DMS153 treated with DMSO at 0.1 percent for 48 hours (cell line): ENCODE data around the gene EXOC6B.
"Not testable (repeated sequence)": the region's sequence is repeated elsewhere in the genome, so short reads cannot be mapped to it uniquely, and the experiment has no call there.

Source experiments
- DNase-seq: peaks from one replicate; lab custom pipeline; 2025; ENCODE audit not compliant: unreplicated experiment; lab: John Stamatoyannopoulos, UW

Gene EXOC6B

DNA sequence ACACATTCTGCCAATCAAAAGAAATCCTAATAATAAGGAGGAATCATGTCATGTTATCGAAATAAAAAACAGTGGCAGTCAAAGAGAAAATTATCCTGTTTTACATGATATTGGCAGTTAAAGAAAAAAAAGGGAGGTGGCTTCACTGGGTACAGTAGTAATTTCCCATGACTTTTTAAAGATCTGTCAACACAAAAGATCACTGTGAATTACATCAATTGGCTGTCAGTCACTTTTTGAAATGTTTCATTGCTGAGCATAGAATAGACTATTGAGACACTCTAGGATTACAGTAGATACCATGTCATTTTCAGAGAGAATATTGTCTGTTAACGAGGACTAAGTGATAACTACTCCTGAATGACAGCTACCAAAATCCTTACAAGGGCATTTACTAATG lies 342.5 kb downstream of the EXOC6B start:
- DNase-seq = no peak

DNA sequence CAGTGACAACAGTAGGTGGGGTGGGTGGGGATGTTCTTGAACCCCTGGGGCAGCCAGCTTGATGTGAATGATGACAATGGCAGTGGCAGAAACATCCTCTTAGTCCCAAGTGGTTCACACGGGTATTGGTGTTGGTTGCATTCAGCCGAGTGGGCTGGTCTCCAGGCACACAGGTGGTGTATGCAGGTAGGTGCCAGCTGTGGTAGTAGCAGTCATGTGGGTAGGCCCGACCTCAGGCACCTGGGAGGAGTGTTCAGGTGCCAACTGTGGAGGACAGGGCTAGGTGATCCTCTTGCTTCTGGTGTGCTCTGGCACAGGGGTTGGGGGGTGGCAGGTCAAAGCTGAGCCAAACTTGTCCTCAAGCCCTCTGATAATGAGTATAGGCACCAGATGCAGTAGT lies 350.6 kb downstream of the EXOC6B start:
- DNase-seq = no peak

DNA sequence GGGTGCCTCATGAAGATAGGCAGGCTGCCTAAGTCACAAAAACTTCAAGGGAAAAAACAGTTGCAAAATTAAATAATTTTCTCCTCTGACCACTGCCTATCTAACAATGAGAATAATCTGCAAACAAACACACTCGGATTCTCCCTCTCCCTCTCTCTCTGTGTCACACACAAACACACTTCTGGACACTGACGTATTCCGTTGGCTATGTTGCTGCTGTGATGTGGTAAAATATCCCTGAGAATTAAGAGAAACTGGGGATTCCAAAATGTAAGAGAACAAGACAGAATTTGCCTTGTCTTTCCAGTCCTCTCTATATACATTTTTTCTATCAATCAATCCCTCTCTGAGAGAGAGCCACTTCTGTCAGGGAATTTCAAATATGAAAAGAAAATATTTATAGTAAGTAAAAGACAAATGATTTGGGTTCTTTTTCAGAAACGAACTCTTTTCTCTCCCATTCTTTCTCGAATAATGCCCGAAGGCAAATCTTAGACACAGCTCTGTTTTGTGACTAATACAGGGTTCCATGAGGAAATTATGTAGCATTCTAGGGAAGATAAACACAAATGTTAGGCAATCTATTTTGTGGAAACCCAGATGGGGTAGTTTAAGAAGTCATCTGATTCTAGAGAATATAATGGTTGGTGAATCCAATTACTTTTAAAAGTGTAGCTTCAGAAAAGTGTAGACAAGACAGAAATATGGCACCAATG lies 367.9 kb downstream of the EXOC6B start:
- no peak for DNase-seq

DNA sequence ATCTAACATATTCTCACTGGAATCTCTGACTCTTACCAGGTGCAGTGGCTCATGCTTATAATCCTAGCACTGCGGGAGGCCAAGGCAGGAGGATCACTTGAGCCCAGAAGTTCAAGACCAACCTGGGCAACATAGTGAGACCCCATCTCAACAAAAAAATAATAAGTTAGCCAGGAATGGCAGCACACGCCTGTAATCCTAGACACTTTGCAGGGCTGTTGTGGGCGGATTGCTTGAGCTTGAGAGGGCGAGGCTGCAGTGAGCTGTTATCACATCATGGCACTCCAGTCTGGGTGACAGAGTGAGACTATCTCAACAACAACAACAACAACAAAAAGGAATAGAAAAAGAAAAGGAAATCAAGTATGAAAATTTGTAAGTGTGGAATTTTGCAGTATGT lies 371.6 kb downstream of the EXOC6B start:
- no peak for DNase-seq

DNA sequence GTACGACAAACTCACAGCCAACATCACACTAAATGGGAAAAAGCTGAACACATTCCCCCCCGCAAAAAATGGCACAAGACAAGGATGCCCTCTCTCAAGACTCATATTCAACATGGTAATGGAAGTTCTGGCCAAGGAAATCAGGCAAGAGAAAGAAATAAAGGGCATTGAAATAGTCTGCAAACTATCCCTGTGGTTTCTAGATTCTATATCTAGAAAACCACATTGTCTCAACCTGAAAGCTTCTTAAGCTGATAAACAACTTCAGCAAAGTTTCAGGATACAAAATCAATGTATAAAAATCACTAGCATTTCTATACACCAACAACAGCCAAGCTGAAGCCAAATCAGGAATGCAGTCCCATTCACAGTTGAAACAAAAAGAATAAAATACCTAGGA lies 383.6 kb downstream of the EXOC6B start:
- DNase-seq = no peak

DNA sequence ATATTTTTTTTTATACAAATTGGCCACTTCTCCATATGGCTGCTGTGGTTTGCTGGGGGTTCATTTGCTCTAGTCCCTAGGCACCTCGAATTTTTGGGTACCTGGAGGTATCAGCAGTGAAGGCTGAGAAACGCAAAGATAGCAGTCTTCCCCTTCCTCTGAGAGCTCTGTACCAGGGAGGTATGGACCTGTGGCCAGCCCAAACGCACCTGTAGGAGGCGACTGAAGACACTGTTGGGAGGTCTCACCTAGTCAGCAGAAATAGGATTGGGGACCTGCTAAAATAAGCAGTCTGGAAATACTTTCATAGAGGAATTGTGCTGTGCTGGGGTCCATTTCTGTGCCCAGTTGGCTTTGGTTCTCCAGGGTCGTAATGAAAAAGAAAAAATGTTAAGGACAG lies 385.9 kb downstream of the EXOC6B start:
- DNase-seq = no peak

DNA sequence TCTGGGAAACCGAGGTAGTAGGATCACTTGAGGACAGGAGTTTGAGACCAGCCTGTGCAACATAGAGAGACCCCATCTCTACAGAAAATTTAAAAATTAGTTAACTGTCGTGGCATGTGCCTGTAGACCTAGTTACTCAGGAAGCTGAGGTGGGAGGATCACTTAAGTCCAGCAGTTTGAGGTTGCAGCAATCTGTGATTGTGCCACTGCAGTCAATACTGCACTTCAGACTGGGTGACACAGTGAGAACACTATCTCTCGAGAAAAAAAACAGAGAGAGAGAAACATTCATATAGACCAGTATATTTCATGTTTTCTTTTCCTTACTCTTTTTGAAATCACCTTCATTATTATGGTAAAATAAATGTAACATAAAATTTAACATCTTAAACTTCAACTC lies 387.5 kb downstream of the EXOC6B start:
- DNase-seq = no peak

DNA sequence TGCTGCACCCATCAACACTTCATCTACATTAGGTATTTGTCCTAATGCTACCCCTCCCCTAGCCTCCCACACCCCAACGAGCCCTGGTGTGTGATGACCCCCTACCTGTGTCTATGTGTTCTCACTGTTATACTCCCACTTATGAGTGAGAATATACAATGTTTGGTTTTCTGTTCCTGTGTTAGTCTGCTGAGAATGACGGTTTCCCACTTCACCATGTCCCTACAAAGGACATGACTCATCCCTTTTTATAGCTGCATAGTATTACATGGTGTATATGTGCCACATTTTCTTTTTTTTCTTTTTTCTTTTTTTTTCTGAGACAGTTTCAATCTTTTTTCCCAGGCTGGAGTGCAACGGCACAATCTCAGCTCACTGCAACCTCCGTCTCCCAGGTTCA lies 394.1 kb downstream of the EXOC6B start:
- no peak for DNase-seq

DNA sequence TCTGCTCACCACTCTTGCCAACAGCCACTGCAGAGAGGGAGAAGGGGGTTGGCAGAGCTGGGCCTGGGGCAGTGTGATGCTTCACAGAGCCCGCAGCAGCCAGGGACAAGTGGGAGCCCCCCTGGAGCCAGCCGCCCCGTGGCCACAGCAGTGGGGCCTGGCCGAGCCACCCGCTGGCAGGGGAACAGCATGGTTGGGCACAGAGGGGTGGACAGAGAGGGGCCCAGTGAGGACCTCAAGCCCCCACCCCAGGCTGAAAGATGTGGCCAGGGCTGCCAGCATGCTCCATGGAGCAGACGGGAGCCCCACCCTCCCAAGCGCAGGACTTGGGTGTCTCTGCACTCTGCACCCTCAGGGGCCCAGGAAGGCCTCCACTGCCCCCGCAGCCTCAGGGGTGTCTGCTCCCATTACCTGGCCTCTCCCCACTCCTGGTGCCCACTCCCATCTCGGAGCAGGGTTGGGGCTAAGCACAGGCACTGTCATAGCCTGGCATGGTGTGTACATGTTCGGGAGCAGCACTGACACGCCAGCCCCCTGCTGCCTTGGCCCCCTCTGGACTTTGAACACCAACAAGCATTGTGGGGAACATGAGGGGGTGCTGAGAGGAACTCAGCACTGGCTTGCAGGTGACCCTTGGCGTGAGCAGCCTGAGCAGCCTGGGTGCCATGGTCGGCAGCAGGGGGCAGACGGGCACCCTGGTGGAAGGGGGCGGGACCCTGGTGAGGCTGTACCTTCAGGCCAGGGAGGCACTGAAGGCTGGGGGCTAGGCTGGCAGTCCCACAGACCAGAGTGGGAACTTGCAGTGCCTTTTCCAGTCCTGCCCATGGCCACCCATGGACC lies 398.6 kb downstream of the EXOC6B start:
- DNase-seq = no peak

DNA sequence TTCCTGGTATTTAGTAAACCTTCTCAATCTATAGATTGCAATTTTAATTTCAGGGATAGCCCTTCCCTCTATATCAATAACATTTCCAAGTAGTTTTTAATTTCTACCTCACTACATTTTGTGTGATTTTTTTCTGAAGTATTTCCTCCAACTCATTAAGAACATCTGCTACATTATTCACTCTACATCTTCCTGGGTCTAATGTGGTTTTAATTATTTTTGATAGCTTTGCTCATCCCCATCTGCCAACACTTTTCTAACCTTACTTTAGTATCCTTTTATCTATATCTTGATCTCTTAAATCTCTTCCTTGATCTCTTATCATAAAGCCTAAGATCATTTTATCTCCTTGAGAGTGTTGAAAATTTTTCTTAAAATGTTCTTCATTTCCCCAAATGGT lies 399.8 kb downstream of the EXOC6B start:
- no peak for DNase-seq

DNA sequence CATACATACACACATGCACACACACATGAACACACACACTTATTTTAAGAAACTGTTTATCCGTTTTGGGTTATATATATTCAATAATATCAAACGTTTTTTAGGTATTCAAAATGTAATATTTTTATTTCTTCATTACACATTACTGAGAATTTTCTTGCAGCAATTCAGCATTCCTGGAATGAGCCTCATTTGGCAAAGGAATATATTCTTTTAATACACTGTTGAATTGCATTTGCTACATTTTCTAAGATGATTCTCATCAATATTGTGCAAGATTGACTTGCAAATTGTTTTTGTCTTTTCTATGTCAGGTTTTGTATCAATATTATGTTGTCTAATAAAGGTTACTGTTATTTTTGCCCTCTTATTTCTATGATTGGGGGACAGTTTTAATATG lies 402.1 kb downstream of the EXOC6B start:
- DNase-seq = no peak

DNA sequence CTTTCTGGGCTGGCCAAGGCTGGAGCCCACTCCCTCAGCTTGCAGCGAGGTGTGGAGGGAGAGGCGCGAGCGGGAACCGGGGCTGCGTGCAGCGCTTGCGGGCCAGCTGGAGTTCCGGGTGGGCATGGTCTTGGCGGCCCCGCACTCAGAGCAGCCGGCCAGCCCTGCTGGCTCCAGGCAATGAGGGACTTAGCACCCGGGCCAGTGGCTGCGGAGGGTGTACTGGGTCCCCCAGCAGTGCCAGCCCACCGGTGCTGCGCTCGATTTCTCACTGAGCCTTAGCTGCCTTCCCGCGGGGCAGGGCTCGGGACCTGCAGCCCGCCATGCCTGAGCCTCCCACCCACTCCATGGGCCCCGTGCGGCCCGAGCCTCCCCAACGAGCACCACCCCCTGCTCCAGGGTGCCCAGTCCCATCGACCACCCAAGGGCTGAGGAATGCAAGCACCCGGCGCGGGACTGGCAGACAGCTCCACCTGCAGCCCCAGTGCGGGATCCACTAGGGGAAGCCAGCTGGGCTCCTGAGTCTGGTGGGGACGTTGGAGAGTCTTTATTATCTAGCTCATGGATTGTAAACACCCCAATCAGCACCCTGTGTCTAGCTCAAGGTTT lies 404.0 kb downstream of the EXOC6B start:
- not testable (repeated sequence) for DNase-seq

DNA sequence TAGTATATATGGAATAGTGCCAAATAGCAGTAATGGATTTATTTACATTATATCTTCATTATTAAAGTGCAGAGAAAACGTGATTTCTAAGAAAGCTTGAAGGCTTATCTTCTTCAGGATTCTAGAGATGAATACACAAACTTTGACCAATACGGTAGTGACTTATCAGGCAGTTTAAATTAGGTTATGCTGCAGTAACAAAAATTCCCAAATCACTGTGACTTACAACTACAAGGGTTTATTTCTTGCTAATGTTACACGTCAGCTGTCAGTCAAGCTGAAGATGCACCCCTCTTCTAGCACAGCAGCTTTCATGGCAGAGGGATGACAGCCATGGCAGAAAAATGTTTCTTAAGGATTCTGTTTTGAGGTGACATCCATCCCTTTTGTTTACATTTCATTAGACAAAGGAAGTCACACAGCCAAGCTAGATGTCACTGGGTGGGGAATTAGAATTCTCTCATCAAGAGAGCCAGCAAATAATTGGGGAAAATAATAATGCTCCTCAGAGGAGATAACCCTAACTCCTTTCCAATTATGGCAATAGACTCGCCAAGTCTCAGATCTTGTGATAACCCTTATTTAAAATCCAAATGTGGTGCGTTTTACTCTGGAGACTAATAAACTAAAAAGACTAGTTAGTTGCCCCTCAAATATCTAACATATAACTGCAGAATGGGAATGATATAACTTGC lies 409.9 kb downstream of the EXOC6B start:
- no peak for DNase-seq

DNA sequence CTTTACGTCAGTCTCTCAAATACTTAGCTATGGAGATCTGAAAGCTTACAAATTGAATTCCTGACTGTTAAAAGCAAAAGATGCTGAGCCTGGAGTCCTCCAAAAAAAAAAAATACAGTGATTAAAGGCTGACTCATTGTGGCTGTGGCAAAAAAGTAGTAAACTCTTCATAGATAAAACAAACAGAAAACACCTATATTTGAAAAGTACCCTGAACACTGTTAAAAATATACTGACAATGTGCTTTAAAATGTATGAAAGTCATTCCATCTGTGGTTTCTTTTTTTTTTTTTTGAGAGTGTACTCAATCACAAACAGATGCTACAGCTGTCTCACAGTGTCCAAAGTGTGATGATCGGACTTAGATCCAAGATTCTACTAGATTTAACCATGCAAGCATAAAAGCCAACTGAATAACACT lies 410.6 kb downstream of the EXOC6B start:
- DNase-seq = no peak

DNA sequence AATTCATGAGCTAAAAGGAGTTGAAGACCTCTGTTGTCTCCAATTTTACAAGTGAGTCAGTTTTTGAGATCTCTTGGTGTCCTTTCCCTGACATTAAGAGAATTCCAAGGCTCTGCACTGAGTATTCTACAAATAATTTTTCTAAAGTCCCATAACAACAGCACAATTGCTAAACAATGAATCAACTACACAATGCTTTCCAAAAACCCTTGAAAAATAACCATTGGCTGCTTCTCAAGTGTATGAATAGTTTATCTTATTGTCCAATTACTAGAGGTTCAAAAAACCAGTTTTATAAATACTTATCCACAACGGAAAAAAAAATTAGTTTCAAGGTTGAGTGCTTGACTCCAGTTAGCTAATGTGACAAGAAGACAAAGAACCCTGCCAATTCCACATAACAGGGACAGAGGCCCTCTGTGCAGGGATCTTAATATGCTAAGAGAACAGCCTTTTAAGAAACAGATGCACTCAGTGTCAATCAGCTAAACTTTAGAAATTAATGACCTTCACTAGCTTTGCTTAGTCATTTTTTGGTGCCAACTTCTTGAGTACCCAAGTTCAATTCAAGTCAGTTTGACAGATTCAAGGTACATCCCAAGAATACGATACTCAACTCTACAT lies 411.6 kb downstream of the EXOC6B start:
- no peak for DNase-seq

DNA sequence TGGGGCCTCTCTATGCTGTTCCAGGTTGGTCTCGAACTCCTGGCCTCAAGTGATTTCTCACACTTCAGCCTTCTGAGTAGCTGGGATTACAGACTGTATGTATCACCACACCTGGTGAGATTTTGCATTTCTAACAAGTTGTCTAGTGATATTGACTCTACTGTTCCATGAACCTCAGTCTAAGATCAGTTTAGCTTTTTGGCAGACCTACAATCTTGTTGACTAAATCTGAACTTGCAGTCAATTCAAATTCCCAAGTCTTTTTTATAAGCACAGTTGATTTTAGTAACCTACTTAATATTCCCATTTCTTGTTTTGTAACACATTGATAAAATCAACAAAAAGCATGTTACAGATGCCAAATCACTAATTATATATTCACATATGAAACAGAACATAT lies 412.1 kb downstream of the EXOC6B start:
- DNase-seq = no peak

DNA sequence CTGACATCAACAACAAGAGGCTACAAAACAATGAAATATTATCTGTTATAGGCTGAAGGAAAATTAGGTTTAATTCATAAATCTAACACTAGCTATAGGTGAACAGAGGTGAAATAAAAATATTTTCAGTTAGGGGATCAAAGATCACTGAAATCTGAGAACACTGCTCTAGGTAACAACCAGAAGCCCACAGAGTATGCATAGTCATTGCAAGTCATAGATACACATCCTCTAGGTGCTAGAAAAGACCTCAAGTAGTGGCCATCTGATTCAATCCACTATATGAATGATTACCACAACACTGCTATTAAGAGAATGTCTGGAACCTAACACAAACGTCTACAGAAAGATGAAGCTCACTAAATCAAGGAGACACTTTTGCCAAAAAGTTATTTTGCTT lies 413.6 kb downstream of the EXOC6B start:
- no peak for DNase-seq

DNA sequence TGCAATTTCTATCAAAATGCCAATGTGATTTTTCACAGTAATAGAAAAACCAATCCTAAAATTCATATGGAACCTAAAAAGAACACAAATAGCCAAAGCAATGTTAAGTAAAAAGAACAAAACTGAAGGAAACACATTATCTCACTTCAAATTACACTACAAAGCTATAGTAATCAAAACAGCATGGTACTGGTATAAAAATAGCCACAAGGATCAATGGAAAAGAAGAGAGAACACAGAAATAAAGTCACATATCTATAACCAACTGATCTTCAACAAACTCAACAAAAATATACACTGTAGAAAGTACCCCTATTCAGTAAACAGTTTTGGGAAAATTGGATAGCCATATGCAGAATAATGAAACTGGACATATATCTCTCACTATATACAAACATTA lies 426.0 kb downstream of the EXOC6B start:
- DNase-seq = no peak

DNA sequence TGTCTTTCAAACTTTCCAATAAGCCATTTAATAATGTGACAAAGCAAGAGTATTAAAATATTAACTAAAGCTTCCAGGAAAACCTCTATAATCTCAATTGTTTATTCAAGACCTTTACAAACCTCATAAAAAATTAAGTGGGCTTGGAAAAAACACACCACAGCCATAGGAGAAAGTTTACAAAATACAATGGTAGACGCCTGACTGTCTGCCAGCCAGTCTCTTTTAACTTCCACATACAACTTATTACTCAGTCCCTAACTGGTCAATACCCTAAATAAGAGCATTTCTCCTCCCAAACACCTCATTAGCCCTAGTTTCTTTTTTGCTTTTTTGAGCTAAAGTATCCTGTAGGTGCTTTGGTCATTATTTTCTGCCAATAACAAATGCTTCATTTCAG lies 430.7 kb downstream of the EXOC6B start:
- peak; percentile 77 for DNase-seq

DNA sequence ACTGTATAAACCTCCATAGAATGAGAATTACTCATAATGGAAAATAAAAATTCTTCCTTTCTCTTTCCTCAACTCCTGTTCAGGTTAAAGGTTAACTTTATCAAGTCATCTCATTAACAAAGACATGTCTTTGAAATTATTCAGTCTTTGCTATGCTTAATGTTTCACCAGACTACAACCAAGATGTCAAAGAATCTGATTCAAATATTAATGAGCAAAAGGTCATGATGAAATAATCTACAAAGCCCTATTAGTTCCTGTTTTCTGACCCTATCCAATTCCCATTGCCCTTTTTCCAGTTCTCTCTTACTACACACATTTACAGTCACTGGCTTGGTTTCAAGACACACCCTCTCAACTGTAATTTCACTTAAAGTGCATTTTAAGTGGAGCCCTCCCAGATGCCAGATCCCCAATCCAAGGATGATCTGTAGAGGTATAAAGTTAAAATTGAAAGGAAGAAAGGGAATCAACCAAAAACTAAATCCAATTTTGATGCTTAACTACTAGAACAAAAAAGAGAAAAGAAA lies 431.2 kb downstream of the EXOC6B start:
- peak; percentile 72 for DNase-seq

DNA sequence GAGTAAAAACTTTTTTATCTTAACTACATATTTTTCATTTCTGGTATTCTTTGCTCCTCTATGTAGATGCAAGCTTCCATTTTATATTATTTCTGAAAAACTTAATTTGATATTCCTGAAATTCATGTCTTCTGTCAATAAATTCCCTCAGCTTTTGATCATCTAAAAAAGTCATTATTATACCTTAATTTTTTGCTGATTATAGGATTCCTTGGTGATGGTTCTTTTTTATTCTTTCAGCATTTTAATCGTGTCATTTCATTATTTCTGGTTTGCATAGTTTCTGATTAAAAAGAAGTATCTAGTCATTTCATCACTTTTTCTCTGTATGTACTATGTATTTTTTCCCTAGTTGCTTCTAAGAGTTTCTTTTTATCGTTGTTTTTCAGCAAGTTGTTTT lies 436.4 kb downstream of the EXOC6B start:
- DNase-seq = no peak
